HUDEP-2 (cell line): Measurements from ENCODE around the gene KRT23.
"Not testable (repeated sequence)": the region's sequence is repeated elsewhere in the genome, so short reads cannot be mapped to it uniquely, and the experiment has no call there.

Source experiments
- DNase-seq, 76 experiments: peaks; one replicate each; lab custom pipeline; 2025; ENCODE audit not compliant: unreplicated experiment in 76 of 76; lab: John Stamatoyannopoulos, UW

KRT23 gene

GRCh38 chr17:40951011-40951622 lies 13.7 kb upstream of the KRT23 start:
- no peak for DNase-seq

- DNase-seq = no peak
Observed at GRCh38 chr17:40950176-40950575, 12.7 kb upstream of the KRT23 start.

GRCh38 chr17:40949418-40949817 lies 12.0 kb upstream of the KRT23 start:
- DNase-seq = no peak

- no peak for DNase-seq
Observed at GRCh38 chr17:40947929-40948328, 10.5 kb upstream of the KRT23 start.

- DNase-seq = no peak
Observed at GRCh38 chr17:40945414-40945813, 8.0 kb upstream of the KRT23 start.

- no peak for DNase-seq
Observed at GRCh38 chr17:40944531-40944930, 7.1 kb upstream of the KRT23 start.

GRCh38 chr17:40942553-40942952 lies 5.1 kb upstream of the KRT23 start:
- DNase-seq = no peak

- DNase-seq = no peak
Observed at GRCh38 chr17:40940266-40940665, 2.8 kb upstream of the KRT23 start.

GRCh38 chr17:40938981-40939380 lies 1.5 kb upstream of the KRT23 start:
- no peak for DNase-seq

- no peak for DNase-seq
Observed at GRCh38 chr17:40936976-40937375, 470 bp downstream of the KRT23 start.

GRCh38 chr17:40936437-40936971 lies 942 bp downstream of the KRT23 start:
- no peak for DNase-seq

GRCh38 chr17:40935624-40936023 lies 1.8 kb downstream of the KRT23 start:
- DNase-seq = no peak

- DNase-seq = no peak
Observed at GRCh38 chr17:40932608-40933007, 4.8 kb downstream of the KRT23 start.

GRCh38 chr17:40931311-40931710 lies 6.1 kb downstream of the KRT23 start:
- DNase-seq = no peak

GRCh38 chr17:40926341-40926740 lies 11.1 kb downstream of the KRT23 start:
- DNase-seq = no peak

GRCh38 chr17:40922239-40922638 lies 15.2 kb downstream of the KRT23 start:
- DNase-seq = peak in 6 of 76 experiments; percentile 2 to 33 (median 10)

GRCh38 chr17:40921026-40921425 lies 16.4 kb downstream of the KRT23 start:
- no peak for DNase-seq

GRCh38 chr17:40917116-40917515 lies 20.3 kb downstream of the KRT23 start:
- not testable (repeated sequence) for DNase-seq

GRCh38 chr17:40916366-40916765 lies 21.1 kb downstream of the KRT23 start:
- no peak for DNase-seq

GRCh38 chr17:40915721-40916256 lies 21.7 kb downstream of the KRT23 start:
- DNase-seq = no peak

GRCh38 chr17:40915199-40915661 lies 22.2 kb downstream of the KRT23 start:
- DNase-seq = no peak

GRCh38 chr17:40914075-40914855 lies 23.2 kb downstream of the KRT23 start:
- DNase-seq = no peak
